IMR-90 (cell line): ENCODE measurements around the gene CGNL1. TPM values are rescaled to one million over a fixed set of nuclear protein-coding genes. Genes with fewer than 3 reads are reported as not detected.

Experiments
- ATAC-seq: fragments of 200-7000 bp; cut with Tn5 transposase; 2 replicates; pipeline ENCODE4 v1.9.1; 2020; ENCODE audit warnings: low read depth, mild to moderate bottlenecking, moderate library complexity
- BruUV-seq: library from RNA; stranded (reverse); fragments of 400-500 nt; replicated peaks from 2 replicates; lab custom pipeline; 2021; lab: Mats Ljungman, UMichigan
- CTCF ChIA-PET: fragments of 300-600 bp; formaldehyde crosslinking; extraction: SDS; loops from one replicate; lab custom pipeline; 2021; ENCODE audit warnings: antibody characterized with exemption; lab: Yijun Ruan, JAX
- POLR2A ChIA-PET: fragments of 300-600 bp; sonication (Branson Sonifier 250); formaldehyde crosslinking; loops from one replicate; lab custom pipeline; 2022; ENCODE audit warnings: antibody characterized with exemption; ENCODE audit not compliant: unreplicated experiment; lab: Charles Lee
- DNase-seq: peaks from one replicate; pipeline ENCODE4 v3.0.0; 2013
- H2AFZ ChIP-seq: replicated peaks from 2 replicates; pipeline ENCODE3; 2013; ENCODE audit warnings: low read length, mild to moderate bottlenecking; ENCODE audit not compliant: poor library complexity
- H2AK5ac ChIP-seq: 2 replicates; pipeline ENCODE4 v1.6.1; 2013; ENCODE audit warnings: low read depth, low read length, inconsistent platforms
- H2AK9ac ChIP-seq: replicated peaks from 2 replicates; pipeline ENCODE3; 2013; ENCODE audit warnings: mild to moderate bottlenecking, low read depth, low read length, moderate library complexity; ENCODE audit not compliant: poor library complexity
- H2BK120ac ChIP-seq: 2 replicates; pipeline ENCODE4 v1.6.1; 2013; ENCODE audit warnings: low read depth, low read length, inconsistent platforms
- H2BK15ac ChIP-seq: 3 replicates; pipeline ENCODE4 v1.6.1; 2013; ENCODE audit warnings: low read depth, low read length, inconsistent platforms
- H2BK20ac ChIP-seq: 2 replicates; pipeline ENCODE4 v1.6.1; 2013; ENCODE audit warnings: low read depth, mild to moderate bottlenecking, inconsistent platforms, low read length, moderate library complexity
- H2BK5ac ChIP-seq: 2 replicates; pipeline ENCODE4 v1.6.1; 2013; ENCODE audit warnings: mild to moderate bottlenecking, low read depth, low read length, inconsistent platforms; ENCODE audit not compliant: poor library complexity, severe bottlenecking
- H3K14ac ChIP-seq: replicated peaks from 2 replicates; pipeline ENCODE4 v1.6.1; 2013; ENCODE audit warnings: low read depth, low read length, inconsistent platforms
- H3K18ac ChIP-seq: 2 replicates; pipeline ENCODE4 v1.6.1; 2013; ENCODE audit warnings: low read depth, low read length, control low read depth
- H3K23ac ChIP-seq: 2 replicates; pipeline ENCODE4 v1.6.1; 2013; ENCODE audit warnings: low read depth, low read length, inconsistent platforms
- H3K27ac ChIP-seq: 2 replicates; pipeline ENCODE4 v1.5.1; 2013; ENCODE audit warnings: mild to moderate bottlenecking, control low read depth, low read length; ENCODE audit not compliant: insufficient read depth
- H3K27me3 ChIP-seq: 2 replicates; pipeline ENCODE4 v1.6.1; 2013; ENCODE audit warnings: low read length; ENCODE audit not compliant: control insufficient read depth, insufficient read depth
- H3K36me3 ChIP-seq: 2 replicates; pipeline ENCODE4 v1.6.1; 2013; ENCODE audit warnings: low read length, mixed read lengths; ENCODE audit not compliant: control insufficient read depth, insufficient read depth
- H3K4ac ChIP-seq: 2 replicates; pipeline ENCODE4 v1.6.1; 2013; ENCODE audit warnings: low read depth, low read length, inconsistent platforms
- H3K4me1 ChIP-seq: 2 replicates; pipeline ENCODE4 v1.6.1; 2013; ENCODE audit warnings: low read length, mixed read lengths; ENCODE audit not compliant: control insufficient read depth, insufficient read depth
- H3K4me2 ChIP-seq: 2 replicates; pipeline ENCODE4 v1.6.1; 2013; ENCODE audit warnings: low read depth, mild to moderate bottlenecking, control low read depth, low read length, moderate library complexity
- H3K4me3 ChIP-seq: 2 replicates; pipeline ENCODE4 v1.5.1; 2013; ENCODE audit warnings: low read depth, mild to moderate bottlenecking, control low read depth, low read length, moderate library complexity; ENCODE audit not compliant: insufficient read depth
- H3K56ac ChIP-seq: 2 replicates; pipeline ENCODE4 v1.6.1; 2013; ENCODE audit warnings: low read length, inconsistent platforms; ENCODE audit not compliant: insufficient read depth; ENCODE audit errors: extremely low read depth
- H3K79me1 ChIP-seq, 2 experiments: 2 replicates each; pipeline ENCODE4 v1.6.1; 2013; ENCODE audit warnings: low read length in 2 of 2, inconsistent platforms in 1 of 2, low read depth in 1 of 2
- H3K9ac ChIP-seq: 2 replicates; pipeline ENCODE4 v1.6.1; 2013; ENCODE audit warnings: low read depth, low read length, control low read depth
- H3K9me1 ChIP-seq: 2 replicates; pipeline ENCODE4 v1.6.1; 2013; ENCODE audit warnings: low read length, inconsistent platforms; ENCODE audit not compliant: insufficient read depth
- H3K9me3 ChIP-seq: 2 replicates; pipeline ENCODE4 v1.6.1; 2013; ENCODE audit warnings: low read length; ENCODE audit not compliant: control insufficient read depth, insufficient read depth
- H4K20me1 ChIP-seq: 2 replicates; pipeline ENCODE4 v1.6.1; 2013; ENCODE audit warnings: low read length, inconsistent platforms; ENCODE audit not compliant: insufficient read depth
- H4K5ac ChIP-seq: 2 replicates; pipeline ENCODE4 v1.6.1; 2013; ENCODE audit warnings: mild to moderate bottlenecking, low read depth, low read length, control low read depth
- H4K8ac ChIP-seq, 2 experiments: 2 replicates each; pipeline ENCODE4 v1.6.1; 2013; ENCODE audit warnings: low read depth in 2 of 2, low read length in 2 of 2, control low read depth in 1 of 2, inconsistent platforms in 1 of 2
- H4K91ac ChIP-seq: 2 replicates; pipeline ENCODE4 v1.6.1; 2013; ENCODE audit warnings: low read depth, low read length, inconsistent platforms; ENCODE audit not compliant: insufficient read depth
- BHLHE40 ChIP-seq: fragments of 150-350 bp; IDR thresholded peaks from 2 replicates; pipeline ENCODE4 v1.6.1; 2016; ENCODE audit warnings: mild to moderate bottlenecking, low read depth, low read length
- CEBPB ChIP-seq: IDR thresholded peaks from 2 replicates; pipeline ENCODE4 v1.6.1; 2012; ENCODE audit warnings: low read depth, low read length, improper control_type of control experiment
- ELK1 ChIP-seq: fragments of 150-350 bp; IDR thresholded peaks from 2 replicates; pipeline ENCODE4 v1.6.1; 2016; ENCODE audit warnings: low read depth, mild to moderate bottlenecking, low read length, moderate library complexity, borderline replicate concordance
- FOS ChIP-seq: fragments of 150-350 bp; IDR thresholded peaks from 2 replicates; pipeline ENCODE4 v1.6.1; 2016; ENCODE audit warnings: low read depth, low read length
- MAFK ChIP-seq: IDR thresholded peaks from 2 replicates; pipeline ENCODE4 v1.6.1; 2012; ENCODE audit warnings: low read depth, low read length, improper control_type of control experiment
- MXI1 ChIP-seq: IDR thresholded peaks from 2 replicates; pipeline ENCODE4 v1.6.1; 2012; ENCODE audit warnings: low read depth, mild to moderate bottlenecking, low read length, moderate library complexity, borderline replicate concordance
- NFE2L2 ChIP-seq: fragments of 150-350 bp; IDR thresholded peaks from 2 replicates; pipeline ENCODE4 v1.6.1; 2016; ENCODE audit warnings: low read depth, mild to moderate bottlenecking, low read length
- RAD21 ChIP-seq: IDR thresholded peaks from 2 replicates; pipeline ENCODE4 v1.6.1; 2012; ENCODE audit warnings: low read length, improper control_type of control experiment
- USF2 ChIP-seq: fragments of 150-350 bp; IDR thresholded peaks from 2 replicates; pipeline ENCODE4 v1.6.1; 2017; ENCODE audit warnings: mild to moderate bottlenecking, antibody characterized with exemption, low read length, low read depth
- WGBS, 2 experiments: methylation state at CpG; one replicate each; pipeline versions ENCODE4 v1.1.5 to v1.1.7; 2013; ENCODE audit warnings: missing lambda C conversion rate in 2 of 2; ENCODE audit not compliant: insufficient read length in 1 of 2; ENCODE audit errors: extremely low coverage in 2 of 2; 5-methylcytosine and 5-hydroxymethylcytosine counted together
- dilution Hi-C: fragments of 300-500 bp; cut with HindIII; formaldehyde crosslinking; loops from one replicate; pipeline ENCODE4 v1.14.3; 2018; ENCODE audit warnings: low sequenced_read_pairs; ENCODE audit not compliant: unreplicated experiment
- in situ Hi-C: fragments of 300-500 bp; cut with MboI; formaldehyde crosslinking; loops from 3 replicates; pipeline ENCODE4 v1.14.3; 2019; ENCODE audit warnings: low sequenced_read_pairs, inconsistent platforms, mixed read lengths
- intact Hi-C: fragments of 100-400 bp; cut with micrococcal nuclease; formaldehyde crosslinking; loops from 2 replicates; pipeline ENCODE4 v1.10.0; 2022
- polyA plus RNA-seq, 3 experiments: library from polyadenylated mRNA; depleted of rRNA; stranded (reverse); fragments of >200 nt; gene quantifications; 2 replicates each; pipeline ENCODE4 v1.2.3, GENCODE V29; 2012; ENCODE audit warnings: low replicate concordance in 1 of 3
- total RNA-seq: library from RNA; depleted of rRNA; stranded (reverse); fragments of >200 nt; gene quantifications from 2 replicates; pipeline ENCODE4 v1.2.3, GENCODE V29; 2012

CGNL1 gene
- total and polyA plus RNA-seq, 2 of the 4 experiments (the other 2 are of a cell fraction), result 0.07 to 0.18 TPM

GRCh38 chr15:57358571-57358970 lies 17.7 kb upstream of the CGNL1 start:
- H2AK9ac ChIP-seq, result no peak overlapping the region
- H3K36me3 ChIP-seq, result no peaks in the 10 kb centered on the region
- in situ Hi-C loops (no loop called here), dilution Hi-C loops (no loop called here), intact Hi-C loops (no loop called here)
- H2BK20ac ChIP-seq, result no peak overlapping the region
- H3K56ac ChIP-seq, result no peak overlapping the region
- no peak overlapping the region for H2AK5ac ChIP-seq
- no peaks in the 10 kb centered on the region for H4K20me1 ChIP-seq
- no peak overlapping the region for H3K4ac ChIP-seq
- no peak for DNase-seq
- no TSS peak for BruUV-seq
- H3K4me2 ChIP-seq, result no peak overlapping the region
- ChIA-PET POLR2A (no interaction called here), CTCF (interaction anchor here (0.6 kb wide), 1 partner anchor 944 kb away, joined by 3 read pairs; no protein-coding TSS in a partner anchor)
- ATAC-seq, result no peak
- H3K9ac ChIP-seq, result no peak overlapping the region
- no peak overlapping the region for H3K4me3 ChIP-seq
- H4K91ac ChIP-seq, result no peak overlapping the region
- no peak overlapping the region for H2BK120ac ChIP-seq
- no CpG with 5 or more reads among the region's 2 CpGs for WGBS, 2 experiments
- H3K18ac ChIP-seq, result no peak overlapping the region
- TF ChIP-seq MXI1, result no peak
- TF ChIP-seq FOS, result no peak
- no peak for TF ChIP-seq RAD21
- no peak for TF ChIP-seq ELK1
- TF ChIP-seq BHLHE40, result no peak
- TF ChIP-seq MAFK, result no peak
- TF ChIP-seq NFE2L2, result no peak
- no peak for TF ChIP-seq CEBPB
- TF ChIP-seq USF2, result no peak
- no peaks in the 10 kb centered on the region for H3K79me1 ChIP-seq
- H3K27me3 ChIP-seq, result peaks cover 6% of the 10 kb centered on the region; the same call in 1 of the 2 replicates
- no peak overlapping the region for H3K14ac ChIP-seq
- no peak overlapping the region for H2BK15ac ChIP-seq
- no peak overlapping the region for H3K27ac ChIP-seq
- H3K9me3 ChIP-seq, result no peaks in the 10 kb centered on the region
- no peak overlapping the region for H3K23ac ChIP-seq
- H4K5ac ChIP-seq, result no peak overlapping the region
- no peak overlapping the region for H2BK5ac ChIP-seq
- H4K8ac ChIP-seq, result no peak overlapping the region
- H3K4me1 ChIP-seq, result no peaks in the 10 kb centered on the region
- H2AFZ ChIP-seq, result no peak overlapping the region
- H3K9me1 ChIP-seq, result 0 out of 2 replicates have a peak, but pooled peaks cover 2% of the 10 kb centered on the region
